Measurements from ENCODE around the gene NACC2.

The NACC2 gene, protein sequence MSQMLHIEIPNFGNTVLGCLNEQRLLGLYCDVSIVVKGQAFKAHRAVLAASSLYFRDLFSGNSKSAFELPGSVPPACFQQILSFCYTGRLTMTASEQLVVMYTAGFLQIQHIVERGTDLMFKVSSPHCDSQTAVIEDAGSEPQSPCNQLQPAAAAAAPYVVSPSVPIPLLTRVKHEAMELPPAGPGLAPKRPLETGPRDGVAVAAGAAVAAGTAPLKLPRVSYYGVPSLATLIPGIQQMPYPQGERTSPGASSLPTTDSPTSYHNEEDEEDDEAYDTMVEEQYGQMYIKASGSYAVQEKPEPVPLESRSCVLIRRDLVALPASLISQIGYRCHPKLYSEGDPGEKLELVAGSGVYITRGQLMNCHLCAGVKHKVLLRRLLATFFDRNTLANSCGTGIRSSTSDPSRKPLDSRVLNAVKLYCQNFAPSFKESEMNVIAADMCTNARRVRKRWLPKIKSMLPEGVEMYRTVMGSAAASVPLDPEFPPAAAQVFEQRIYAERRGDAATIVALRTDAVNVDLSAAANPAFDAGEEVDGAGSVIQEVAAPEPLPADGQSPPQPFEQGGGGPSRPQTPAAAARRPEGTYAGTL

DNA sequence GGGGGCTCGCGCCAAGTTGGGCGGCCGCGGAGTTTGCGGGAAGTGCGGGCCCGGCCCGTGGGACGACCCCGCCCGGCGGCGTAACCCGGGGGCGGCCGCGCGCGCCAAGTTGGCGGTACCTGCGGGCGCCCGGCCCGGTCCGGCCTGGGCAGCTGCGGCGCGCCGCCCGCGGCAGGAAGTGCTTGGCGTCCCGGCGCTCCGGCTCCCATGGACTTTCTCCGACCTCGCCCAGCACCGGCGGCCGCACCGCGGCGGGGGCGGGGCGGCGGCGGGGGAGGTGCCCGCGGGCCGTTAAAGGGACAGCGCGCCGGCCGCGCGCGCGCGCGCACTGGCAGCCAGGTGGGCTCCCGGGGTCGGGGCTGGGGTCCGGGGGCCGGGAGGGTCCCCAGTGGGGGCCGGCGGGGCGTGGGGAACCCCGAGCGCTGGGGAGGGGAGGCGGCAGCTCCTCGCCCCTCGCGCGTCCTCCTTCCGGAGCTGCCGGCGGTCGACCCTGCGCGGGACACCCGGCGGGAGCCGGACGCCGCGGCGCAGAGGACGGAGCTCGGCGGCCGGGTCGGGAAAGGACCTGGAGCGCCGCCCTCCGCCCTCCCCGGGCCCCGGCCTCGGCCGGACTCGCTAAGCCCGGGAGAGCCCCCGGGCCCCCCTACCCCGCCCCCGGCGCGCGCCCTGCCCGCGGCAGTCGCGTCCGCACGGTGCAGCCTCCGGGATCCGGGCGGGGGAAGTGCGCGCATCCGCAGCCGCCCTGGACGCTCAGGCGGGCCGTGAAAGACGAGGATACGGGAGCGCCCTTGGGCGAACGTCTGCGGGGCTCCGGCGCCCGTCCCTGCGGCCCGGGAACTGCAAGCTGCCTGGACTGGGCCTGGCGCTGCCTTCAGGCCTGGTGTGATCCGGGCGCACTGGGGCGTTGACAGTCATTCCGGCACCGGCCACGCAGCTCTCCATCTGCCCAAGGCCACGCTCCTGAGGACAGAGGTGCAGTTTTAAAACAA is at the start of gene NACC2:
Gene NACC2 (minus strand): TSS at position 220 of the 989 bp plus-strand sequence. CDS start 44,768 bp downstream, outside the sequence.
- DNase-seq, result no peak

- no peak for DNase-seq
Measured at GRCh38 chr9:136144450-136144849, 49.4 kb upstream of the NACC2 start.

- DNase-seq, result no peak
Measured at GRCh38 chr9:136143215-136144001, 48.3 kb upstream of the NACC2 start.

GRCh38 chr9:136142859-136143214 is 47.7 kb upstream of the NACC2 start:
- DNase-seq, result no peak

GRCh38 chr9:136142414-136142796 is 47.3 kb upstream of the NACC2 start:
- DNase-seq, result no peak

- no peak for DNase-seq
Measured at GRCh38 chr9:136141682-136142413, 46.8 kb upstream of the NACC2 start.

- DNase-seq, result no peak
Measured at GRCh38 chr9:136140966-136141365, 45.9 kb upstream of the NACC2 start.

GRCh38 chr9:136140046-136140445 is 45.0 kb upstream of the NACC2 start:
- no peak for DNase-seq

DNA sequence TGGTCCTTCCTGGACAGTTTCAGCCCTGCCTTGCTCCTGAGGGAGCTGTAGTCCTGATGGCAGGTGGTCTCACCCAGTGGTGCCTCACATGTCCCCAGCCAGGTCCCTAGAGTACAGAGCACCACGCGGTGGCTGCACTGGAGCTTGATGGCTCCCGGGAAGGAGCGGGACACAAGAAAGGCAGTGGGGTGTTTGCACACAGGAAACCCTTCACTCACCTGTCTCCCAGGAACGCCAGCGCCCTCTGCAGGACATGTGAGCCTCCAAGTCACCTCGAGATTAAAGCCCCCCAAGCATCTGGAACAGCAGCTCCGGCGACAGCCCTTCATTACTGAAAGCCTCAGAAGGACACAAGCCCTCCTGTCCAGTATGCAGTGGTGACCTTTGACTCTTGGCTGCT is 43.5 kb upstream of the NACC2 start:
- DNase-seq, result no peak

DNA sequence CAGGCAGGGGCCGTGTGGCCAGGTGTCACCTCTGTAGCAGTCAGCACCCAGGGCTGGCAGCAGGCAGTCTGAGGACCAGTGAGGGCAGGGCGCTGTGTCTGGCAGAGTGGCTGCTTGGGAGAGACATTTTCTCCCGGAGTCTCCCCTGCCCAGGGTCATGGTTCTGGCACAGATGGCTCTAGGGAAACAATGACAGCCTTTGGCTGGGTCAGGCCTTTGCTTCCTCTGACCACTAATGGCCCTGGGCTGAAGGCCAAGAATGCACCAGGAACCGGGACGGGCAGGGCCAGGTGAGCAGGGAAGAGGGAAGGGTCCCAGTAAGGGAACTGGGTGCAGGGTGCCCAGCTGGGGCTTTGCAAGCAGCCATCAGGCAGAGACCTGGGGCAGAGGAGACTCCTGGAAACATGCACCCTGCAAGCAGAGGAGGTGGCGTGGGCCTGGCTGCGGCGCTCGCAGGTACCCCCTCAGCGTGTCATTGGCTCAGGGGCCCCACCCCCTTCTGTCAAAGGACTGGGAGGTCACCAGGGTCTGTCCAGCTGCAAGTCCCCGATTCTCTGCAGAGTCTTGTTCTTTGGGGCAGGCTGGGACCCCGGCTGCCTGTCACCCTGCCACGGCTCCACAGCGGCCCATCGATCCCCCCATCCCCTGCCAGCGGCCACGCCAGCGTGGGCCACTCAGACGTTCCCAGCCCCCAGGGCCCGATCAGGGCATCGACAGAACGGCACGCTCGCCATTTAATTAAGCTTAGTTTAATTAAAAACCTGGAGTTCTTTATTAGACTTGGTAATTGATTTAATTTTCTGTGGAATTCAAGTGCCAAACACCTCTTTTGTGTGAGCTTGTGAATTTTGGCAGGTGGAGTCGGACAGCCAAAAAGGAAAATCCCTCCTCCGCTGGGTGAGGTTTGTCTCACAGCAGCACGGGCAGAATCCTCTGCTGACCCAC is 42.5 kb upstream of the NACC2 start:
- no peak for DNase-seq

GRCh38 chr9:136136127-136136925 is 41.2 kb upstream of the NACC2 start:
- no peak for DNase-seq

- DNase-seq, result no peak
Measured at GRCh38 chr9:136135326-136136126, 40.4 kb upstream of the NACC2 start.

DNA sequence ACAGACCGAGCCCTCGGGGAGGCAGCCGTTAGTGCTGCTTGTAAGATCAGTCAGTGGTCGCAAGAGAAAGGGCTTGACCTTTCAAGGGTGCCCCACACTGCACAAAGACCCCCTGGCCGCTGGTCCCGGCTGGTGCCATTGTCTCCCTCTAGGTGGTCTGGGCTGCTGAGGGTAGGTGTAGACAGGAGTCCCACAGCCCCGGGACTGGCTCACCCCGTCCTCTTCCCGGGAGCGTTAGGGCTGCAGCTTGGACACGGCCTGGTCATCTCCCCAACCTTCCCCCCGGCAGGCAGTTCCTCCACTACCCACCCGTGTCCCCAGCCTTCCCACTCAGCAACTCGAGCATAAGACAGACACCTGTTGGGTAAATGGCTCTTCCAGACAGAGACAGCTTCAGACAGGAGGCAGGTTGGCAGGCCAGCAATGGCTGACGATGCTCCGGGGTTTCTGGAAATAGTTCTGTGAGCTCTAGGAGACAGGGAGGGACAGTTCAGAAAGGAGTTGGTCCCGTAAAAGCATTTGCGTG is 38.9 kb upstream of the NACC2 start:
- no peak for DNase-seq

- no peak for DNase-seq
Measured at GRCh38 chr9:136133191-136133958, 38.3 kb upstream of the NACC2 start.

DNA sequence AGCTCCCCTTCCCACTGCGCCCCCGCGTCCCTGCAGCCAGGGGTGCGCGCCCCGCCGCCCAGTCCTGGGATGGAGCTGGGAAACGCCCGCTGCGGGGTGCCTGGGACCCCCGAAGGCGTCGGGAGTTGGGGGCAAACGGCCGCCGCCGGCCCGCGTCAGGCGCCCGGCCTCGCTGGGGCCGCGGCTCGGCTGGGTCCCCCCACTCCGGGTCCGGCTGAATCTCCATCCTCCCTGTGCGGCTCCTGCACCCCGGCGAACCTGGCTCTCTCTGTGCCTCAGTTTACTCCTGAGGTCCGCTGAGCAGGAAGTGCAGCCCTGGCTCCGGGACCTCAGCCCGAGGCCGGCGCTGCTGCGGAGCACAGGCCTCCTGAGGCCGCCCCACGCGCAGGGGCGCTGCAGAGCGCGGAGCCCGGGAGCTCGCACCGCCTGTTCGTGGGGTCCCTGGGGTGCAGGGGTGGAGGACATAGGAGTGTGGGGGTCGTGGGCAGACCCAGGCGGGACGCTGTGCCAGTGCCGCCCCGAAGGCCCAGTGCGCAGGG is 37.5 kb upstream of the NACC2 start:
- DNase-seq, result no peak

- no peak for DNase-seq
Measured at GRCh38 chr9:136131629-136132511, 36.8 kb upstream of the NACC2 start.

DNA sequence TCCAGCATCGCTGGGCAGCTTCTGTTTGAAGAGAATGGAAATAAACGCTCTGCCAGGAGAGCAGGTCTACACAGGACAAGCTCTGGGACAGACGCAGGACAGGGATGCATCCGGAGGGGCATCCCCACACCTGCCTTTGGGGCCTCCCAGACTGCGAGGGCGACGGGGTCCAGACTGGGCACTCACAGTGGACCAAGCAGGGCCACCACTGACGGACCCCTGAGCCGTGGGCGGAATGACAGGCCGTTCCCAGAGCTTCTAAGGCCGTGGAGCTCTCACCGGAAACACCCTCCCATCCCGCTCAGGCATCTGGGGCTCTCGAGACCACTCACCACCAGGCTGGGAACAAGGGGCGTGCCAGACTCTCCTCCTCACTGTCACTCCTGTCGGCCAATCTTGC is 34.1 kb upstream of the NACC2 start:
- no peak for DNase-seq

Measured in NCI-H2081 treated with DMSO at 0.1 percent for 48 hours (cell line).